ENCODE results near the gene USP35. TPM values are rescaled to one million over a fixed set of nuclear protein-coding genes. Genes with fewer than 3 reads are reported as not detected.

The USP35 gene
- total RNA-seq, 1 experiment from 2014 or later, result 11.3 TPM

DNA sequence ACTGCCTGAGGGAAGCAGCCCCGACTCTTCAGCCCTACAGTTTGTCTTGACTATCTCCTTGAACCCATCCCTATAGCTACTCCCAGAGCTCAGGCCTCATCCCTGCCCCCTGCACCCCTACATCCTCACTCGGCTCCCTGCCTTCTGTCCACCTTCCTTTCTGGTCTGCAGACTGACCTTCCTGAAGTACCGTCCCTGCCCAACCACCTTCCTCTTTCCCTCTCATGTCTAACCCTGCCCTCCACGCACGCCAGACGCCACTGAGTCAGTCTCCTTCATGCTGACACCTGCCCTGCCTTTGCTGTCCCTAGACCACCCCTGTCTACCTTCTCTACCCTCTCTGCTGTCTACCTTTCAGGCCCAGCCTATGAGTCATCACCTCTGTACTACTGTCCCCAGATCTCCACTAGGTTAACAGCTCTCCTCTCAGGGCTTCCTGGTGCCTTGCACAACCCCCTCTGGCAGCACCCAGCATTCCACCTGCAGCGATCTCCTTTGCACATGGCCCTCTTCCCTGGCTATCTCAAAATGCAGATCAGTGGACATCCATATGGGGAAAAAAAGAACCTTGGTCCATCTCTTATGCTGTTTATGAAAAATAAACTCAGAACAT lies 9.2 kb upstream of the USP35 start:
- ChIA-PET CTCF (interaction anchor here (0.6 to 0.7 kb wide), 2 partner anchors 9 to 30 kb away, joined by 3 to 7 read pairs; partner anchors contain the start of genes KCTD21 and USP35), POLR2A (no interaction called here)
- H3K9me3 Mint-ChIP-seq (ENCODE audit: unreplicated experiment), result no peaks in the 10 kb centered on the region
- no peak overlapping the region for H3K4me3 Mint-ChIP-seq (ENCODE audit: unreplicated experiment)
- H3K36me3 ChIP-seq (ENCODE audit: control insufficient read depth, insufficient read depth, low read length), result no peaks in the 10 kb centered on the region
- peaks cover 11% of the 10 kb centered on the region for H3K4me1 Mint-ChIP-seq (ENCODE audit: low read depth, unreplicated experiment)
- no peaks in the 10 kb centered on the region for H3K27me3 ChIP-seq (replicated peaks; ENCODE audit: control insufficient read depth, insufficient read depth, low read length)
- TF ChIP-seq, protein P1, sequence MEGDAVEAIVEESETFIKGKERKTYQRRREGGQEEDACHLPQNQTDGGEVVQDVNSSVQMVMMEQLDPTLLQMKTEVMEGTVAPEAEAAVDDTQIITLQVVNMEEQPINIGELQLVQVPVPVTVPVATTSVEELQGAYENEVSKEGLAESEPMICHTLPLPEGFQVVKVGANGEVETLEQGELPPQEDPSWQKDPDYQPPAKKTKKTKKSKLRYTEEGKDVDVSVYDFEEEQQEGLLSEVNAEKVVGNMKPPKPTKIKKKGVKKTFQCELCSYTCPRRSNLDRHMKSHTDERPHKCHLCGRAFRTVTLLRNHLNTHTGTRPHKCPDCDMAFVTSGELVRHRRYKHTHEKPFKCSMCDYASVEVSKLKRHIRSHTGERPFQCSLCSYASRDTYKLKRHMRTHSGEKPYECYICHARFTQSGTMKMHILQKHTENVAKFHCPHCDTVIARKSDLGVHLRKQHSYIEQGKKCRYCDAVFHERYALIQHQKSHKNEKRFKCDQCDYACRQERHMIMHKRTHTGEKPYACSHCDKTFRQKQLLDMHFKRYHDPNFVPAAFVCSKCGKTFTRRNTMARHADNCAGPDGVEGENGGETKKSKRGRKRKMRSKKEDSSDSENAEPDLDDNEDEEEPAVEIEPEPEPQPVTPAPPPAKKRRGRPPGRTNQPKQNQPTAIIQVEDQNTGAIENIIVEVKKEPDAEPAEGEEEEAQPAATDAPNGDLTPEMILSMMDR (IDR thresholded peaks at IDR 0.05; ENCODE audit: insufficient read depth in 1 of 2, low read depth in 1 of 2, low read length in 1 of 2, severe bottlenecking in 1 of 2, unreplicated experiment in 1 of 2), result peak in 1 of 2 experiments; percentile 16
- H3K4me3 ChIP-seq (ENCODE audit: low read depth, low read length), result no peak overlapping the region
- no TSS peak for BruUV-seq (replicated peaks)
- H3K27me3 Mint-ChIP-seq (ENCODE audit: insufficient read depth, unreplicated experiment), result no peaks in the 10 kb centered on the region
- peaks cover 7% of the 10 kb centered on the region; the same call in 1 of the 2 replicates for H3K4me1 ChIP-seq
- peak; percentile 68 to 74 for DNase-seq
- peak overlapping the region; percentile 40 for H3K27ac Mint-ChIP-seq (ENCODE audit: unreplicated experiment)
- intact Hi-C loops (cut with micrococcal nuclease; ENCODE audit: unreplicated experiment), result no loop called here
- no peaks in the 10 kb centered on the region for H3K9me3 ChIP-seq
- H3K36me3 Mint-ChIP-seq (ENCODE audit: insufficient read depth, unreplicated experiment), result peaks cover 5% of the 10 kb centered on the region

DNA sequence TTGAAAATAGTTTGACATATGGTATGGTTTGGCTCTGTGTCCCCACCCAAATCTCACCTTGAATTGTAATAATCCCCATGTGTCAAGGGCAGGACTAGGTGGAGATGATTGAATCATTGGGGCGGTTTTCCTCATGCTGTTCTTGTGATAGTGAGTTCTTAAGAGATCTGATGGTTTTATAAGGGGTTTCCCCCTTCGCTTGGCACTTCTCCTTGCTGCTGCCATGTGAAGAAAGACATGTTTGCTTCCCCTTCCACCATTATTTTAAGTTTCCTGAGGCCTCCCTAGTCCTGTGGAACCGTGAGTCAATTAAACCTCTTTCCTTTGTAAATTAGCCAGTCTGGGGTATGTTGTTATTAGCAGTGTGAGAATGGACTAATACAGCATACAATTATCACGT lies 8.0 kb upstream of the USP35 start:
- no peak overlapping the region for H3K4me3 ChIP-seq (ENCODE audit: low read depth, low read length)
- H3K36me3 ChIP-seq (ENCODE audit: control insufficient read depth, insufficient read depth, low read length), result no peaks in the 10 kb centered on the region
- Mint-ChIP-seq H3K27ac (ENCODE audit: unreplicated experiment) (no peak overlapping the region), H3K27me3 (ENCODE audit: insufficient read depth, unreplicated experiment) (no peaks in the 10 kb centered on the region), H3K4me1 (ENCODE audit: low read depth, unreplicated experiment) (peaks cover 12% of the 10 kb centered on the region), H3K4me3 (ENCODE audit: unreplicated experiment) (no peak overlapping the region), H3K36me3 (ENCODE audit: insufficient read depth, unreplicated experiment) (peaks cover 7% of the 10 kb centered on the region), H3K9me3 (ENCODE audit: unreplicated experiment) (no peaks in the 10 kb centered on the region)
- BruUV-seq (replicated peaks), result no TSS peak
- TF ChIP-seq, protein P1 (IDR thresholded peaks at IDR 0.05; ENCODE audit: insufficient read depth in 1 of 2, low read depth in 1 of 2, low read length in 1 of 2, severe bottlenecking in 1 of 2, unreplicated experiment in 1 of 2), result no peak
- intact Hi-C loops (cut with micrococcal nuclease; ENCODE audit: unreplicated experiment), result no loop called here
- no peaks in the 10 kb centered on the region for H3K27me3 ChIP-seq (replicated peaks; ENCODE audit: control insufficient read depth, insufficient read depth, low read length)
- H3K4me1 ChIP-seq, result peaks cover 12% of the 10 kb centered on the region
- DNase-seq, result no peak
- H3K9me3 ChIP-seq, result no peaks in the 10 kb centered on the region
- POLR2A ChIA-PET, result no interaction called here
- CTCF ChIA-PET, result no interaction called here

DNA sequence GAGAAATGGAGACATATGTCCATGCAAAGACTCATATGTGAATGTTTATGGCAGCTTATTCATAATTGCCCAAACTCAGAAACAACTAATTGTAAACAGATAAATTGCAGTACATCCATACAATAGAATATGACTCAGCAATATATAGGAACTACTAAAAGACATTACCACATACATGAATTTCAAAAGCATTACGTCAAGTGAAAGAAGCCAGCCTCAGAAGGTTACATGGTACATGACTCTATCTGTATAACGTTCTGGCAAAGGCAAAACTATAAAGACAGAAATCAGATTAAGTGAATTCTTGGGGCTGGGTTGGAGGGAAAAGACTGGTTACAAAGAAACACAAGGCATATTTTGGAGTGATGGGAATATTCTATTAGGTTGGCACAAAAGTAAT lies 7.5 kb upstream of the USP35 start:
- intact Hi-C loops (cut with micrococcal nuclease; ENCODE audit: unreplicated experiment), result no loop called here
- BruUV-seq (replicated peaks), result no TSS peak

More for the DNA sequence above, 7.5 kb upstream of the USP35 start:
- no peak for DNase-seq
- Mint-ChIP-seq H3K4me1 (ENCODE audit: low read depth, unreplicated experiment) (peaks cover 16% of the 10 kb centered on the region), H3K9me3 (ENCODE audit: unreplicated experiment) (no peaks in the 10 kb centered on the region), H3K36me3 (ENCODE audit: insufficient read depth, unreplicated experiment) (peaks cover 11% of the 10 kb centered on the region), H3K27ac (ENCODE audit: unreplicated experiment) (no peak overlapping the region), H3K4me3 (ENCODE audit: unreplicated experiment) (no peak overlapping the region), H3K27me3 (ENCODE audit: insufficient read depth, unreplicated experiment) (no peaks in the 10 kb centered on the region)
- TF ChIP-seq, protein P1 (IDR thresholded peaks at IDR 0.05; ENCODE audit: insufficient read depth in 1 of 2, low read depth in 1 of 2, low read length in 1 of 2, severe bottlenecking in 1 of 2, unreplicated experiment in 1 of 2), result no peak
- ChIA-PET CTCF (no interaction called here), POLR2A (no interaction called here)
- Histone ChIP-seq H3K27me3 (replicated peaks; ENCODE audit: control insufficient read depth, insufficient read depth, low read length) (no peaks in the 10 kb centered on the region), H3K4me3 (ENCODE audit: low read depth, low read length) (no peak overlapping the region), H3K9me3 (no peaks in the 10 kb centered on the region), H3K4me1 (peaks cover 15% of the 10 kb centered on the region), H3K36me3 (ENCODE audit: control insufficient read depth, insufficient read depth, low read length) (no peaks in the 10 kb centered on the region)
